ENCODE data around the gene UVRAG.
"Not testable (repeated sequence)": the region's sequence is repeated elsewhere in the genome, so short reads cannot be mapped to it uniquely, and the experiment has no call there.

The UVRAG gene

GRCh38 chr11:76033699-76034098 lies 218.7 kb downstream of the UVRAG start:
- DNase-seq, result no peak

- DNase-seq, result no peak
These were observed 220.0 kb downstream of the UVRAG start for GRCh38 chr11:76035020-76035419.

- no peak for DNase-seq
These were observed 223.6 kb downstream of the UVRAG start for GRCh38 chr11:76038608-76039007.

GRCh38 chr11:76041208-76041607 lies 226.2 kb downstream of the UVRAG start:
- DNase-seq, result no peak

- no peak for DNase-seq
These were observed 229.8 kb downstream of the UVRAG start for GRCh38 chr11:76044750-76045320.

GRCh38 chr11:76047231-76047630 lies 232.2 kb downstream of the UVRAG start:
- no peak for DNase-seq

GRCh38 chr11:76047766-76048165 lies 232.8 kb downstream of the UVRAG start:
- DNase-seq, result no peak

- DNase-seq, result no peak
These were observed 233.8 kb downstream of the UVRAG start for GRCh38 chr11:76048763-76049162.

- DNase-seq, result no peak
These were observed 234.5 kb downstream of the UVRAG start for GRCh38 chr11:76049511-76049910.

- no peak for DNase-seq
These were observed 236.9 kb downstream of the UVRAG start for GRCh38 chr11:76051937-76052336.

- DNase-seq, result no peak
These were observed 239.3 kb downstream of the UVRAG start for GRCh38 chr11:76054330-76054729.

GRCh38 chr11:76056876-76057275 lies 241.9 kb downstream of the UVRAG start:
- no peak for DNase-seq

- DNase-seq, result not testable (repeated sequence)
These were observed 245.5 kb downstream of the UVRAG start for GRCh38 chr11:76060475-76061036.

- DNase-seq, result no peak
These were observed 247.7 kb downstream of the UVRAG start for GRCh38 chr11:76062733-76063132.

- no peak for DNase-seq
These were observed 249.2 kb downstream of the UVRAG start for GRCh38 chr11:76064192-76064591.

- no peak for DNase-seq
These were observed 252.1 kb downstream of the UVRAG start for GRCh38 chr11:76067099-76067498.

GRCh38 chr11:76069001-76069400 lies 254.0 kb downstream of the UVRAG start:
- no peak for DNase-seq

GRCh38 chr11:76071090-76071489 lies 256.1 kb downstream of the UVRAG start:
- DNase-seq, result no peak

- no peak for DNase-seq
These were observed 258.7 kb downstream of the UVRAG start for GRCh38 chr11:76073724-76074123.

- no peak for DNase-seq
These were observed 259.4 kb downstream of the UVRAG start for GRCh38 chr11:76074148-76075095.

GRCh38 chr11:76075716-76076115 lies 260.7 kb downstream of the UVRAG start:
- DNase-seq, result no peak

GRCh38 chr11:76076253-76076652 lies 261.2 kb downstream of the UVRAG start:
- not testable (repeated sequence) for DNase-seq

GRCh38 chr11:76076749-76077148 lies 261.7 kb downstream of the UVRAG start:
- no peak for DNase-seq

GRCh38 chr11:76077575-76078150 lies 262.7 kb downstream of the UVRAG start:
- no peak for DNase-seq
